Left colon (tissue), 2 donors: Measurements from ENCODE around the gene PFDN5. TPM values are rescaled to one million over a fixed set of nuclear protein-coding genes. Genes with fewer than 3 reads are reported as not detected.

Experiments used
- ATAC-seq: fragments of 200-7000 bp; cut with Tn5 transposase; one replicate; pipeline ENCODE4 v1.9.1; 2020; ENCODE audit warnings: mild to moderate bottlenecking, moderate library complexity
- DNase-seq, 2 donors: peaks; one replicate each; pipeline ENCODE4 v3.0.0-alpha.2; 2020
- intact Hi-C, 2 donors: fragments of 100-400 bp; cut with DNase I in 1 of 2; cut with micrococcal nuclease in 1 of 2; formaldehyde crosslinking; loops; one replicate each; pipeline versions ENCODE4 v1.11.2 to v1.14.0; 2022; cut with DNase I, micrococcal nuclease
- total RNA-seq, 2 donors: library from RNA; stranded (reverse); fragmentation: NEBNext Ultra II Directional; extraction: Animal tissue kit (Norgen Biotek cat#: 25700); gene quantifications; one replicate each; pipeline ENCODE4 v1.2.1, GENCODE V29; 2021
- donor health status: DM: no; HTN: no; CAD: no.
- donor health status: DM: yes; HTN: yes; CAD: no.

Gene PFDN5
- total RNA-seq, 2 donors from 2014 or later: 268 to 291 TPM

DNA sequence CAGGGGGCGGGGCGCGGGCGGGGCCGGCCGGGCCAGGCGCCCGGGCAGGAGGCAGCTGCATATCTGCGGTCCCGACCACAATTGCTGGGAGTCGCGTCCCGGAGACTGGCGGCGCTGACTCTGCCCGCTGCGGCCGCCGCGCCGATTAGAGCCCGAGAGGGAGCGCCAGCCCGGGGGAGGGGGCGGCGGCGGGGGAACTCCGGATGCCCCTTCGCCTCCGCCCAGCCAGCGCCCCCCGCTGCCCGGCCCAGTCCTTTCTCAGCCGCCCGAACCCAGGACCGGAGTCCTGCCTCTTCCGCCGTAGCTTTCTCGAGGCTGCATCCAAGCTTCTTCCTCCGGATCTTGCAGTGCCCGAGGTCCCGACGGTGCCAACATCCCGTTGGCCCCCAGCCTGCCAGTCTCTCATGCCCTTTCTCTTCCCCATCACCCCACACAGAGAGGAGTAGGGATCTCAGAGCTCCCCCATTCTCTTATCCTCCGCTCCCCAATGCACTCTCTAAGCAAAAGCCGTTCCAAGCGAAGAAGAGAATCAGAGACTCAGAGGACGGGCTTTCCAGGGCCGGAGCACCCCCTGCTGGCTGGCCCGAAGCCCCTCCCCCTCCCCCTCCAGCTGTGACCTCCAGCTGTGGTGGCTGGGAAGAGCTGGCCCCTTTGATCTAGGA is 49.6 kb downstream of the PFDN5 start:
- peak; percentile 71 to 80 for DNase-seq
- intact Hi-C loops: loop anchor here in 1 of 2 donors (10.0 kb wide), 1 partner anchor 160 kb away; the partner anchor contains the start of genes NPFF and TARBP2
- peak; percentile 92 for ATAC-seq

GRCh38 chr12:53345486-53346188 is 50.3 kb downstream of the PFDN5 start:
- intact Hi-C loops: loop anchor here in 1 of 2 donors (10.0 kb wide), 1 partner anchor 159 kb away; the partner anchor contains the start of genes NPFF and TARBP2
- ATAC-seq (no peak), DNase-seq (no peak)

GRCh38 chr12:53346491-53346890 is 51.1 kb downstream of the PFDN5 start:
- DNase-seq (no peak), ATAC-seq (no peak)
- intact Hi-C loops: loop anchor here in 1 of 2 donors (10.0 kb wide), 1 partner anchor 158 kb away; the partner anchor contains the start of genes NPFF and TARBP2

GRCh38 chr12:53347905-53348304 is 52.6 kb downstream of the PFDN5 start:
- ATAC-seq: no peak
- intact Hi-C loops: loop anchor here in 1 of 2 donors (10.0 kb wide), 1 partner anchor 157 kb away; the partner anchor contains the start of genes NPFF and TARBP2
- no peak for DNase-seq

Other genes starting within 250 kb of the PFDN5 start
- 10 to 100 TPM; 31.4 to 35.6 TPM for gene TNS2, start 245.5 kb upstream of the PFDN5 start, total RNA-seq
- gene SPRYD3, start 216.2 kb upstream of the PFDN5 start, total RNA-seq: 10 to 100 TPM; 30.7 to 34.9 TPM
- 10 to 100 TPM; 16.9 to 24.5 TPM for gene IGFBP6, start 197.9 kb upstream of the PFDN5 start, total RNA-seq
- not detected for gene SOAT2, start 192.1 kb upstream of the PFDN5 start, total RNA-seq
- gene ZNF740, start 114.8 kb upstream of the PFDN5 start, total RNA-seq: 10 to 100 TPM; 28.7 to 32.7 TPM
- 10 to 100 TPM; 22.8 to 28.7 TPM for gene CSAD, start 114.6 kb upstream of the PFDN5 start, total RNA-seq
- gene ITGB7, start 88.3 kb upstream of the PFDN5 start, total RNA-seq: 1 to 10 TPM; 4.6 to 9.1 TPM
- gene RARG, start 63.3 kb upstream of the PFDN5 start, total RNA-seq: 10 to 100 TPM; 10.2 to 12.3 TPM
- 1 to 10 TPM; 3.3 to 9.6 TPM for gene ESPL1, start 27.2 kb upstream of the PFDN5 start, total RNA-seq
- gene MYG1, start 4.2 kb downstream of the PFDN5 start, total RNA-seq: 10 to 100 TPM; 37.9 to 39.2 TPM
- 10 to 100 TPM; 34.6 to 39.0 TPM for gene AAAS, start 26.1 kb downstream of the PFDN5 start, total RNA-seq
- gene SP7, start 40.8 kb downstream of the PFDN5 start, total RNA-seq: not detected
- gene SP1, start 84.6 kb downstream of the PFDN5 start, total RNA-seq: 10 to 100 TPM; 85.2 to 98.2 TPM
- not detected for gene AMHR2, start 128.3 kb downstream of the PFDN5 start, total RNA-seq
- gene PRR13, start 146.2 kb downstream of the PFDN5 start, total RNA-seq: 100 to 1,000 TPM; 447 to 662 TPM
- gene PCBP2, start 156.6 kb downstream of the PFDN5 start, total RNA-seq: 100 to 1,000 TPM; 586 to 592 TPM
- gene MAP3K12, start 203.9 kb downstream of the PFDN5 start, total RNA-seq: 1 to 10 TPM; 3.2 to 6.8 TPM
- gene TARBP2, start 205.7 kb downstream of the PFDN5 start, total RNA-seq: 10 to 100 TPM; 21.3 to 22.3 TPM
- gene NPFF, start 211.9 kb downstream of the PFDN5 start, total RNA-seq: not detected